Kidney capillary endothelial cell (primary cell): ENCODE measurements around the gene TTC6.

ENCODE experiments used
- DNase-seq: peaks from one replicate; pipeline ENCODE4 v3.0.0-alpha.2; 2018; ENCODE audit warnings: low spot score

Gene TTC6

GRCh38 chr14:37585101-37585511, 10.3 kb upstream of the TTC6 start:
- no peak for DNase-seq

GRCh38 chr14:37585971-37586796, 9.2 kb upstream of the TTC6 start:
- DNase-seq = no peak

DNA sequence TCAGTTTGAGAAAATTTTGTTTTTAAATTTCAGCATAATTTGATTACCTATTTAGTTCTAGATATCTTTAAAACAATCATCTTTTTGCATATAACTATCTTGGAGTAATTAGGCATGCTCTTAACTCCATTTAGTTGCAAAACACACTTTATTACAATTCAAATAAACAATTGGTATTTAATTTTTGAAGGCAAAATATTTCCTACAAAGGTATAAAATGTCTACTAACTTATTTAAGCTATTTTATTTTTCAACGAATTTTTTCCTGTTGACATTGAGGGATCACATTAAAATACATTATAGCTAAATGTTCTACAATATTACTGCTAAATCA, 8.7 kb upstream of the TTC6 start:
- no peak for DNase-seq

- DNase-seq = no peak
Observed at GRCh38 chr14:37587131-37587803, 8.2 kb upstream of the TTC6 start.

- DNase-seq = no peak
Observed at GRCh38 chr14:37587881-37588666, 7.4 kb upstream of the TTC6 start.

- DNase-seq = no peak
Observed at GRCh38 chr14:37588667-37588955, 6.8 kb upstream of the TTC6 start.

GRCh38 chr14:37588956-37589714, 6.3 kb upstream of the TTC6 start:
- no peak for DNase-seq

DNA sequence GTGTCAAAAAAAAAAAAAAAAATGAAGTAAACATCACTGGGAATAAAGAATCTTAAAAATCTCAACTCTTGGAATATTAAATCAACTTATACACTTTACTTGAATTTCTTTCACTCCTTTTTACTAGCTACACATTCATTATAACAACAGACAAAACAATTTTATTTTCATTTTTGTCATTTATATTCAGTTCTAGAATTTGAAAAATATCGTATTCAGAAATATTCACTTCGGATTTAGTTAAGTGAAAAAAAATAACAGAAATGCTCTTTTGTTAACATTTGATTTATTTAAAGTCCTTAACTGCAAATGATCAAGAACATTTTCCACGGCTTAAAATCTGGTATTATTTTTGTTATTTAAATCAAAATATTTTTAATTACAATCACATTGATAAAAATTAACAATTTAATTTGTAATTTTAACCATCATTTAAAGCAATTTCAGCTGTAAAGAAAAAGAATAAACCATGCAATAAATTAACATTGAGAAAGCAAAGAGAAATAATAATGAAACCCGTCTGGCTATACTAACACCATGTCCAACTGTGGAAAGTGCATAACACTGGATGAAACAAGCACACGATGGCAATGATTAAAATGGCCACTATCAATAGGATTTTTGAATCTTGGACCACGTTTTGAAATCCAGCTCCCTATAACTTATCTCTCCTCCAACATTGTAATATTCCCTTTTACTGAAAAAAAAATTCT, 5.6 kb upstream of the TTC6 start:
- DNase-seq = no peak

DNA sequence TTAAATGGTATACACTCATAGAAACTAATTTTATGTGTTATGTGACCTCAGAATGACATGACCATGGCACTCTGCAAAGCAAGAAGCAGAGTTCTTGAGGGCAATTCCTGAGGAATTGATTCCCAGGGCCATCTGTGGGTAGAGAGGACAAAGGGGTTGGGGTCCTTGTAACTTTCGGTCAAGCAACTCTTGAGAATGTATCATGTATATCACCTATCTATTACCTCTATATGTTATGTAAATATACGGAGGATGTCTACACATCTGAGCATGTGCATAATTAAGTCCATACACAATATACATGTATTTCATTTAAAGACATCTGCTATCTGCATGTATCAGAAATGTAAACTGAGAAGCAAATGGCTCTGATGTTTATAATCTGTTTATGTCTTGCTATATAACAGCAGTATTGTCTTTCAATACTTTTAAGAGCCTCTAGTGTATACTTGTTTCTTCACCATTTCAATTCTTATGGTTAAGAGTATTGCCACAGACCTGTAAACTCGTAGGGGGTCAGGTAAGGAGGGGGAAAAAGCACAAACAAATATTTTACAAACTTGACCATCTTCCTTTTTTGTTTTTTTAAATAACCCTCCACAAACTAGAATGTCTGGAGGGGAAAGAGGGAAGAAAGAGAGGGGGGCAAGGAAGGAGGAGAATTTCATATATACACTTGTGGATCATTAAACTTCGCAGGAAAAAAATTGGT, 4.8 kb upstream of the TTC6 start:
- no peak for DNase-seq

- DNase-seq = no peak
Observed at GRCh38 chr14:37591311-37591940, 4.0 kb upstream of the TTC6 start.

- no peak for DNase-seq
Observed at GRCh38 chr14:37591941-37592481, 3.4 kb upstream of the TTC6 start.

GRCh38 chr14:37592482-37593408, 2.7 kb upstream of the TTC6 start:
- DNase-seq = no peak

DNA sequence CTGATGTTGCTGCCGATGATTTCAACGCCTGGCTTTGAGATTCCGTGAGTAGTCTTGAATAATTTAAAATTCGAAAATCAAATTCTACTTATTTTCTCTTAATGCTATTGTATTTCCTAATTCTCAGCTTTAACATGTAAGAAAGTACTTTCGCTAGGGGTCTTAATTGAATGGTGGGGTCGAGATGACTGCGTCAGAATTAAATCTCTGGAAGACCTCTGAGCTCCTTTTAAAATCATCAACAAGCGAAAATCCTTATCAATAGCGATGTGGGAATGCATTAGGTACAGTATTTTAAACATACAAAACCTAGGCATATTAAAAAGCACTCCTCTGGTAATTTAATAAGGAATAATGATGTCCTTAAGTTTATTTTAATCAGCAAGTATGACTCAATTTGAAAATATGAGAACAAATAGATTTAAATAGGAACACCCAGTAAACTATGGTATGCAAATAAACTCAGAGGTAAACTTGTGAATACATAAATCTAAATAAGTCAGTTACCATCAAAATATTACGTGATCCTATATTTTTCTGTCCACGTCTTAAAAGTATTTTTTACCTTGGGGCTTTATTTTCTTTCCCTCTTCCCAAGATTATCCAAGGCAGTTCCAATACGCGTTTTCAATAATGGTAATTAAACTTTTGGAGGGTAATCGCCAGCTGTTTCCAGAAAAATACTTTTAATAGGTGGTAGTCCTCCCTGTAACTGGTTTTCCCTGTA, 1.8 kb upstream of the TTC6 start:
- no peak for DNase-seq

GRCh38 chr14:37594238-37594970, 1.0 kb upstream of the TTC6 start:
- DNase-seq = peak; percentile 72

- DNase-seq = no peak
Observed at GRCh38 chr14:37595809-37596621, 586 bp downstream of the TTC6 start.

- no peak for DNase-seq
Observed at GRCh38 chr14:37596790-37597472, 1.5 kb downstream of the TTC6 start.
